Type B pancreatic cell (in vitro differentiated cells): ENCODE data around the gene BCL2L13. TPM values are rescaled to one million over a fixed set of nuclear protein-coding genes. Genes with fewer than 3 reads are reported as not detected.

Source experiments
- DNase-seq: peaks from one replicate; pipeline ENCODE4 v3.0.0; 2021; ENCODE audit warnings: mixed read lengths; ENCODE audit not compliant: unreplicated experiment; ENCODE audit errors: extremely low spot score
- H3K27ac Mint-ChIP-seq: 2 replicates; pipeline ENCODE4 v1.8.0; 2021; ENCODE audit warnings: mild to moderate bottlenecking, mixed read lengths
- H3K27me3 Mint-ChIP-seq: 2 replicates; pipeline ENCODE4 v1.8.0; 2021; ENCODE audit warnings: mixed read lengths
- H3K36me3 Mint-ChIP-seq: 2 replicates; pipeline ENCODE4 v1.8.0; 2021; ENCODE audit warnings: mixed read lengths
- H3K4me1 Mint-ChIP-seq: one replicate; pipeline ENCODE4 v1.8.0; 2021; ENCODE audit warnings: mixed read lengths; ENCODE audit not compliant: unreplicated experiment
- H3K4me3 Mint-ChIP-seq: 2 replicates; pipeline ENCODE4 v1.8.0; 2021; ENCODE audit warnings: mild to moderate bottlenecking, mixed read lengths
- H3K9me3 Mint-ChIP-seq: 2 replicates; pipeline ENCODE4 v1.8.0; 2021; ENCODE audit warnings: mixed read lengths
- total RNA-seq: library from RNA; stranded (reverse); gene quantifications from 2 replicates; pipeline ENCODE4 v1.2.1, GENCODE V29; 2021; ENCODE audit warnings: low replicate concordance
- TF ChIP-seq, protein P1 (sequence below): fragments of 200-600 bp; sonication (generic); conservative IDR thresholded peaks from 2 replicates; pipeline ENCODE4 v1.5.0; 2021; ENCODE audit warnings: antibody characterized with exemption, mild to moderate bottlenecking

The BCL2L13 gene
- total RNA-seq, 1 donor from 2014 or later = 32.5 TPM

DNA sequence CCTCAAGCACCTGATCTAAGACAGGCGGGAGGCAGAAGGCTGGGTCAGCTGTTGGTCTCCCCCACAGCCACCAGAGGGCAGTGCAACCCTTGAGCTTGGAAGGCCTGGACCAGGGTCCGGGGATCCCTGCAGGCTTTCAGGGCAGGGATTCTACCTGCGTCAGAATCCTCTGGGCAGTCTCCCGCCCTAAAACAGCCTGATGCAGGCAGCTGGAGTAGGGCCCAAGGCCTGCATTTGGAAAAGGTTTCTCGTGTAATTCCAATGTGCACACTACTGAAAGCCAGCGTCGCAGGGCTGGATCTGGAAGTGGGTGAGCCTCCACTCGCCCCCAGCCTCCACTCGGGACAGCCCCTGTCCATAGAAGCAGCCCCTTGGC is 104.0 kb downstream of the BCL2L13 start:
- Mint-ChIP-seq H3K36me3 (peaks cover 4% of the 10 kb centered on the region), H3K27me3 (no peaks in the 10 kb centered on the region), H3K4me1 (peaks cover 3% of the 10 kb centered on the region), H3K9me3 (no peaks in the 10 kb centered on the region), H3K27ac (peak overlapping the region; percentile 32), H3K4me3 (no peak overlapping the region)
- TF ChIP-seq, protein P1, sequence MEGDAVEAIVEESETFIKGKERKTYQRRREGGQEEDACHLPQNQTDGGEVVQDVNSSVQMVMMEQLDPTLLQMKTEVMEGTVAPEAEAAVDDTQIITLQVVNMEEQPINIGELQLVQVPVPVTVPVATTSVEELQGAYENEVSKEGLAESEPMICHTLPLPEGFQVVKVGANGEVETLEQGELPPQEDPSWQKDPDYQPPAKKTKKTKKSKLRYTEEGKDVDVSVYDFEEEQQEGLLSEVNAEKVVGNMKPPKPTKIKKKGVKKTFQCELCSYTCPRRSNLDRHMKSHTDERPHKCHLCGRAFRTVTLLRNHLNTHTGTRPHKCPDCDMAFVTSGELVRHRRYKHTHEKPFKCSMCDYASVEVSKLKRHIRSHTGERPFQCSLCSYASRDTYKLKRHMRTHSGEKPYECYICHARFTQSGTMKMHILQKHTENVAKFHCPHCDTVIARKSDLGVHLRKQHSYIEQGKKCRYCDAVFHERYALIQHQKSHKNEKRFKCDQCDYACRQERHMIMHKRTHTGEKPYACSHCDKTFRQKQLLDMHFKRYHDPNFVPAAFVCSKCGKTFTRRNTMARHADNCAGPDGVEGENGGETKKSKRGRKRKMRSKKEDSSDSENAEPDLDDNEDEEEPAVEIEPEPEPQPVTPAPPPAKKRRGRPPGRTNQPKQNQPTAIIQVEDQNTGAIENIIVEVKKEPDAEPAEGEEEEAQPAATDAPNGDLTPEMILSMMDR = peak; percentile 88
- DNase-seq = peak; percentile 87

DNA sequence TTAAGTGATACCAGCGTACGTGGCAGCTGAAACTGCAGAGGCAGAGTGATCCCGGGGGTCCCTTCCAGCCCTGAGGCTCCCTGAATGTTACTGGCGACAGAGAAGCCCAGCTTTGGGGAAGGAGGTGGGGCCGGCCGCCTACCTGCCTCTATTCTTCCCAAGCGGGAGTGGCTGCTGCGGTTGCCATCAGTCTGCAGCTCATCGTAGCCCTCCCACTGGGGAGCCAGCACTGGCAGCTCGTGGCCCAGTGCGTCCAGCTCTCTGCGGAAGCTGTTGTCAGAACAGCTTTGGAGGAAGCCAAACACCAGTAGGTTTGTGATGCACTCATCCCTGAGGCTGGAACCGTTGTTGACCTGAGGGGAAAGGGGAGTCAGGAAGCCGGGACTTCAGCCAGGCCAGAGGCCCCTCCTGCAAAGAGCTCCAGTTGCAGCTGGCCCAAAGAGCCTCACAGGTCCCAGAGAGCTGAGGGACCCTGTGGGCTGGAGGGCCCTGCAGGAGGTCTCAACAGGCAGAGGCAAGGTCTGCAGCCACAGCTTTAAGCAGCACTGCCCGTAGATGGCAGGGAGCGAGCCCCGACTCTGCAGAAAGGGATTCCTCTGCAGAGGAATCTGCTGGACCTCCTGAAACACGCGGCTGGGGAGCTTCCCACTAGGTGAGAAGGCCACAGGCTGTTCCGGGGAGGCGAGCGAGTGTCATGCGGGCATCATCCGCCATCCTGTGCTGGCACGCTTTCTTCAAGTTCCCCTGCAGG is 105.3 kb downstream of the BCL2L13 start:
- H3K36me3 Mint-ChIP-seq = peaks cover 4% of the 10 kb centered on the region
- no peak for DNase-seq
- H3K9me3 Mint-ChIP-seq = no peaks in the 10 kb centered on the region
- no peak overlapping the region for H3K4me3 Mint-ChIP-seq
- TF ChIP-seq, protein P1 = no peak
- no peaks in the 10 kb centered on the region for H3K27me3 Mint-ChIP-seq
- H3K27ac Mint-ChIP-seq = no peak overlapping the region
- H3K4me1 Mint-ChIP-seq = peaks cover 3% of the 10 kb centered on the region

DNA sequence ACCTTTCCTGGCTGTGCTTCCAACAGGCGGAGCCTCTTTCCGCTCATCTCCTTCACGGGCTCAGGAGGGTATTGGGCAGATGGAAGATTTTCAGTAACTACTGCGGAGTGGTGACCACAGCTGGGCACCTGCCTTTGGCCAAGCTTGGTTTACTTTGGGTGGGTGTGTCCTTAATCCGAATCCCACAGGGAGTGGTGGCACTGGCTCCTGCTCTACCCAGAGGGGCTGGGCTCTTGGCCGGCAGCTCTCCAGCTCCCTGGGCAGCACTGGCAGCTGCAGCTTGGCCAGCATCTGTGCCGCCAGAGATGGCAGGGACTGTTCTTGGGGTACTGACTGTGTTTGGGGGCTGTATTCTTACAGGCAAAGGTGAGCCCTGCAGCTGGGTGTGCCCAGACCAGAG is 105.9 kb downstream of the BCL2L13 start:
- TF ChIP-seq, protein P1 = no peak
- H3K9me3 Mint-ChIP-seq = no peaks in the 10 kb centered on the region
- no peak overlapping the region for H3K27ac Mint-ChIP-seq
- no peak overlapping the region for H3K4me3 Mint-ChIP-seq
- peaks cover 4% of the 10 kb centered on the region for H3K36me3 Mint-ChIP-seq
- peaks cover 3% of the 10 kb centered on the region for H3K4me1 Mint-ChIP-seq
- DNase-seq = no peak
- no peaks in the 10 kb centered on the region for H3K27me3 Mint-ChIP-seq

DNA sequence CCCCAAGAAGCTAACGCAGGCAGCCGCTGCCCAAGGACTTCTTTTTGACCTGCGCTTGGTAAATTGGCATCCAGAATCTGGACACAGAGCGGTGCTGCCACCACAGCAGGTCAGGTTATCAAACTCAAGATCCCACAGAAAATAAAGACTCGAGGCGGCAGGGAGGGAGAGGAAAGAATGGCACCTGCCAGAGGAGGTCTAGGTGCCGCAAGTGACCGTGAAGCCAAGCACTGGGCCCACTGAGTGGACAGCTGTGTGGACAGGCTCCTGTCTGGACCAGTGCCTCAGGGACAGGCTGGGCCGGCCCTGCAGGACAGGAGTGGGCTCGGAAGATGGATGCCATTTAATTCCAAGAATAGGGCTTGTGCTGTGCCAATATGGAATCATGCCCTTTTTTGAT is 108.4 kb downstream of the BCL2L13 start:
- peaks cover 4% of the 10 kb centered on the region for H3K36me3 Mint-ChIP-seq
- no peaks in the 10 kb centered on the region for H3K27me3 Mint-ChIP-seq
- no peak for DNase-seq
- TF ChIP-seq, protein P1 = no peak
- no peaks in the 10 kb centered on the region for H3K9me3 Mint-ChIP-seq
- peaks cover 3% of the 10 kb centered on the region for H3K4me1 Mint-ChIP-seq
- H3K27ac Mint-ChIP-seq = peak overlapping the region; percentile 20
- no peak overlapping the region for H3K4me3 Mint-ChIP-seq

DNA sequence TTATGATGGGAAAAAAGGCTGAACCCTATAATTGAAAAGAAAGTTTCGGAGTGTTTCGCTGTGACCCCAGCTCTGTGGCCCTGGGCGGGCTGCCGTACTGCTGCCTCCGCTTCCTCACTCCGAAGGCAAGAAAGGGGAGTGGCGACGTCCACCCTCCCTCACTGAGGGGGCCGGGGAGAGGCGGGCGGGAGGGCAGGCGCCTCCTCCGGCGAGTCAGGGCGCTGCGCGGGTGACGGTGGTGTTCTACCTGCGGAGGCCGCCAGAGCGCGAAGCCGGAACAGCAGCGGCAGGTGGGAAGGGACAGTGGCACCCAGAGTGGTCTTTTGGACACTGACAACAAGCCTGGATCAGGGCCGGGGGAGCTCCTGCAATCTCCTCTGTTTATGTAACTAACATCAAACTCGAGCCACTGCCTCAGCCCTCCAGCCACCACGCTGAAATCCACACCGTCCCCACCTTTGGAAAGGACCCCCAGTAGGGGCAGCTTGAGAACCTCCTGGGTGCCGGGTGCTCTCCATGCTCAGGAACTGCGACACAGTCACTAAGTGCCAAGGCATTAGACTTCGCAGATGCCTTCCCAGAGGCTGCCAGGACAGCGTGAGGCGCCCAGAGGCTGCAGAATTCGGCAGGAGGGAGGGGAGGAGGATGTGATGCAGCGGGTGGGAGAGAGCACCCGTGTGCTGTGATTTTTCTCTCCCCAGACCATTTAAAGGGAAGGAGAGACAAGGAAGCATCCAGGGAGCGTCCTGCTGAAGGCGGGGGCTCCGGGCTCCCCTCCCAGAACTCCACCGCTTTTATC is 110.2 kb downstream of the BCL2L13 start:
- H3K36me3 Mint-ChIP-seq = peaks cover 4% of the 10 kb centered on the region
- H3K4me3 Mint-ChIP-seq = no peak overlapping the region
- no peaks in the 10 kb centered on the region for H3K9me3 Mint-ChIP-seq
- TF ChIP-seq, protein P1 = peak; percentile 56
- no peak overlapping the region for H3K27ac Mint-ChIP-seq
- DNase-seq = no peak
- H3K4me1 Mint-ChIP-seq = no peaks in the 10 kb centered on the region
- H3K27me3 Mint-ChIP-seq = no peaks in the 10 kb centered on the region
